ENCODE data around the gene CCDC88A. TPM values are rescaled to one million over a fixed set of nuclear protein-coding genes. Genes with fewer than 3 reads are reported as not detected.

CCDC88A gene
- total RNA-seq, 1 donor from 2014 or later: 119 TPM

- no peak for ATAC-seq
- Histone ChIP-seq H3K36me3 (peaks cover 25% of the 10 kb centered on the region), H3K4me1 (no peaks in the 10 kb centered on the region), H3K27ac (no peak overlapping the region), H3K4me3 (no peak overlapping the region), H3K27me3 (ENCODE audit: low read depth) (no peaks in the 10 kb centered on the region), H3K9me3 (no peaks in the 10 kb centered on the region)
- no peak for TF ChIP-seq CTCF (IDR thresholded peaks at IDR 0.05)
- DNase-seq: no peak
- intact Hi-C loops (cut with DNase I): no loop called here
Measured at GRCh38 chr2:55338268-55338667, 81.4 kb downstream of the CCDC88A start.

DNA sequence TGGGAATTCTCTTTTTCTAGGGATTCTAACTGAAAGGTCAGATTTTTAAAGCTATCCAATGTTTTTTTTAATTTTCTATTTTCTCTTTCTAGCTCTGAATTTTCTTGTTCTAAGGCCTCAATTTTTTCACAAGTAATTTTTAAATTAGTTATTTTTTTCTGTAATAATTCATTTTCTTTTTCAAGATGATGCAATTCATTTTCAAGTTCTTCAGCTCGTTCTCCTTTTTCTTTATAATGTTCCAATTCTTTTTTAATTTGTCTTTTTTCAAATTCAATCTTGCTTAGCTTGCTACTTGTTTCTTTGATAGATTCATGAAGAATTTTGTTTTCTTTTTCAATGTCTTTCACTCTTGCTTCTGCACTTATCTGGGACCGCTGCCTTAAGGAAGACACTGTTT lies 84.9 kb downstream of the CCDC88A start:
- no peak for ATAC-seq
- no peak overlapping the region for H3K27ac ChIP-seq
- no peaks in the 10 kb centered on the region for H3K9me3 ChIP-seq
- no peaks in the 10 kb centered on the region for H3K4me1 ChIP-seq
- no peak for TF ChIP-seq CTCF (IDR thresholded peaks at IDR 0.05)
- H3K27me3 ChIP-seq (ENCODE audit: low read depth): no peaks in the 10 kb centered on the region
- peaks cover 25% of the 10 kb centered on the region for H3K36me3 ChIP-seq
- intact Hi-C loops (cut with DNase I): no loop called here
- no peak for DNase-seq
- H3K4me3 ChIP-seq: no peak overlapping the region

DNA sequence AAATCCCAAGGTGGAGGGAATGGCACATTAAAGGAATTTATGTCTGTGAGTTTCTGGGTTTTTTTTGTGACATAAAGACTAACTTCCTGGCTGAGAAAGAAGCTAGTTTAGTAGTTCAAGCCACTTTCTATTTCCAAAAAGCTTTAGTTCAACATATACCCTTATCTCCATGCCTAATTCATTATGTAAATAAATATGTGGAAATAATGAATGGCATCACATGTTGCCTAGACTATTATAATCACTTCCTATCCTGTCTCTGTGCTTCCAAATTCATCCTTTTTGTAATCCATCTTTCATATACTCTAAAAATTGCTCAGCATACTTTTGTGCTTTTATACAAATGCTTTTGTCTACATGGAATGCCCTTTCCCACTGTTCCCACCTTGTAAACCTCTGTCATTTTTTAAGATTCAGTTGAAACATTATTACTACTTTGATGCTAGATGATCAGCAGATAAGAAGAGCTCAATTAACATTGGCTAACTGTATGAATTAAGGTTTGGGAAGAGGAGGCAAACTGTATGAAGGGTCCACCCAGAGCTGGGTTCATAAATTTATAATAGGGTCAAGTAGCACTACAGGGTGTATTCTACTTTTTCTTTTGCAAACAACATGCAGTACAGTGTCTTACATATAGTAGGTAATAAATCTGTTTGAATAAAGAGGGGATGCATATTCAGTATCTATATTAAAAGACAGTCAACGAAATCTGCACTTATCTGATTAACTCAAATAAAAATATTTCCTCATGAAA lies 88.9 kb downstream of the CCDC88A start:
- no peak overlapping the region for H3K4me3 ChIP-seq
- no peak for DNase-seq
- H3K36me3 ChIP-seq: peaks cover 23% of the 10 kb centered on the region
- intact Hi-C loops (cut with DNase I): no loop called here
- ATAC-seq: no peak
- no peaks in the 10 kb centered on the region for H3K4me1 ChIP-seq
- H3K27ac ChIP-seq: no peak overlapping the region
- H3K9me3 ChIP-seq: no peaks in the 10 kb centered on the region
- TF ChIP-seq CTCF (IDR thresholded peaks at IDR 0.05): no peak
- H3K27me3 ChIP-seq (ENCODE audit: low read depth): no peaks in the 10 kb centered on the region

DNA sequence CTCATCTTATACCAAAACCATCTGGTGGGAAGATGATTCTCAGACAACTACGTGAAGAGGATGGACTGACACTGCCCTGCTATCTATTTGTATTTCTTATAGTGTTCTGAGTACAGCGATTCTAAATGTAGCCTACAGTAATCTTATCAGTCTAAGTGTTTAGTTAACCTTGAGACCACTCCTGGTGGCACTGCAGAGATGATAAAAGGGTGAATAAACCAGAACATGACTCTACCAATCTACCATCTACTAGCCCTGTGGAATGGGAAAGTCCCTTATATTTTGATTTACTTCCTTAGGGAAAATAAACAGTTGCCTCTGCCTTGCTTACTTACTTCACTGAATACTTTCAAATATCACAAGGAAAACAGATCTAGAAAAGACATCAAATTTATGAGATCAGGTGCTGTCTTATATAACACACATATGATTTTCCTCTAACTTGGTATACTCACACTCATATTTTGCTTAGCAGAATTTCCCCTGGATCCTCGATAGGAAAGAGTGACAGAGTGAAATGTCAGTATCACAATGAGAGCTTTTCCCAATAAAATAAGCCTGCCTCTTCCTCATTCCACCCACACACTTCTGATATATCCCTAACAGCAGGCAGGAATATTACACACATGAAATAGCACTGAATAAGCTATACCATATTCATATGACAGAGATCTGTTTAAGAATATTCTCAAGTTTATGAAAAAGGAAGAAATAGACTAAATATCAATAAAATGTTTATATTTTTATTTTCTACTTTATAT lies 92.0 kb downstream of the CCDC88A start:
- Histone ChIP-seq H3K27ac (no peak overlapping the region), H3K36me3 (peaks cover 20% of the 10 kb centered on the region), H3K9me3 (no peaks in the 10 kb centered on the region), H3K4me1 (no peaks in the 10 kb centered on the region), H3K27me3 (ENCODE audit: low read depth) (no peaks in the 10 kb centered on the region), H3K4me3 (no peak overlapping the region)
- ATAC-seq: no peak
- TF ChIP-seq CTCF (IDR thresholded peaks at IDR 0.05): no peak
- intact Hi-C loops (cut with DNase I): no loop called here
- DNase-seq: no peak

- peaks cover 89% of the 10 kb centered on the region for H3K36me3 ChIP-seq
- TF ChIP-seq CTCF (IDR thresholded peaks at IDR 0.05): no peak
Measured at GRCh38 chr2:55314985-55315384, 104.7 kb downstream of the CCDC88A start.

More at GRCh38 chr2:55314985-55315384, 104.7 kb downstream of the CCDC88A start:
- H3K4me1 ChIP-seq: no peaks in the 10 kb centered on the region
- ATAC-seq (no peak), DNase-seq (no peak)
- H3K9me3 ChIP-seq: no peaks in the 10 kb centered on the region
- intact Hi-C loops (cut with DNase I): no loop called here
- H3K4me3 ChIP-seq: no peak overlapping the region
- H3K27me3 ChIP-seq (ENCODE audit: low read depth): no peaks in the 10 kb centered on the region
- no peak overlapping the region for H3K27ac ChIP-seq
